Thyroid gland (tissue), 4 donors: ENCODE data around the gene PLXDC2.

ENCODE experiments used
- CTCF ChIP-seq, 6 experiments: fragments of 200-600 bp in 3 of 6; fragments of 450-650 bp in 3 of 6; sonication (generic) in 3 of 6; IDR thresholded peaks; one replicate each; pipeline ENCODE4 v1.5.1; 2016 to 2019; ENCODE audit warnings: antibody characterized with exemption in 6 of 6, mild to moderate bottlenecking in 2 of 6, inconsistent platforms in 1 of 6, moderate library complexity in 1 of 6
- POLR2A ChIP-seq, 2 donors: fragments of 450-650 bp; IDR thresholded peaks; one replicate each; pipeline ENCODE4 v1.6.1; 2017; ENCODE audit warnings: antibody characterized with exemption in 2 of 2, mild to moderate bottlenecking in 2 of 2, moderate library complexity in 1 of 2

- TF ChIP-seq CTCF (IDR thresholded peaks at IDR 0.05) (no peak), POLR2A (IDR thresholded peaks at IDR 0.05) (no peak)
Observed at GRCh38 chr10:19928936-19929335, 112.7 kb downstream of the PLXDC2 start.
